GM12878 (cell line): Measurements from ENCODE around the gene RRAGB. TPM values are rescaled to one million over a fixed set of nuclear protein-coding genes. Genes with fewer than 3 reads are reported as not detected.

Source experiments
- ATF3 ChIP-seq: IDR thresholded peaks from 2 replicates; pipeline ENCODE4 v1.6.1; 2011; ENCODE audit warnings: low read depth, mild to moderate bottlenecking, low read length, moderate library complexity, borderline replicate concordance; ENCODE audit errors: extremely low read depth
- CREB1 ChIP-seq: IDR thresholded peaks from 2 replicates; pipeline ENCODE4 v1.6.1; 2012; ENCODE audit warnings: low read depth, mild to moderate bottlenecking, inconsistent platforms
- ETV6 ChIP-seq, 2 experiments: fragments of 450-650 bp in 1 of 2; IDR thresholded peaks in 1 of 2; conservative IDR thresholded peaks in 1 of 2; 2 replicates each; pipeline ENCODE4 v1.6.1; 2014; ENCODE audit warnings: antibody characterized with exemption in 1 of 2, borderline replicate concordance in 1 of 2, low read depth in 1 of 2, mild to moderate bottlenecking in 1 of 2, moderate library complexity in 1 of 2
- GABPA ChIP-seq: IDR thresholded peaks from 2 replicates; pipeline ENCODE4 v1.6.1; 2014; ENCODE audit warnings: antibody characterized with exemption, low read depth, mild to moderate bottlenecking, inconsistent platforms
- IKZF2 ChIP-seq, 2 experiments: fragments of 450-650 bp; IDR thresholded peaks; 2 replicates each; pipeline ENCODE4 v1.6.1; 2017; ENCODE audit warnings: mild to moderate bottlenecking in 2 of 2, moderate library complexity in 2 of 2
- MTA3 ChIP-seq: IDR thresholded peaks from 2 replicates; pipeline ENCODE4 v1.6.1; 2012; ENCODE audit warnings: low read length, inconsistent platforms, borderline replicate concordance
- NFYB ChIP-seq: IDR thresholded peaks from 2 replicates; pipeline ENCODE4 v1.6.1; 2011; ENCODE audit warnings: low read depth, mild to moderate bottlenecking, low read length, improper control_type of control experiment, moderate library complexity; ENCODE audit not compliant: insufficient read depth
- PML ChIP-seq: IDR thresholded peaks from 2 replicates; pipeline ENCODE4 v1.6.1; 2012; ENCODE audit warnings: low read length, inconsistent platforms
- RAD21 ChIP-seq: IDR thresholded peaks from 2 replicates; pipeline ENCODE4 v1.6.1; 2011; ENCODE audit warnings: mild to moderate bottlenecking, low read depth, low read length, moderate library complexity; ENCODE audit not compliant: insufficient read depth
- SMC3 ChIP-seq: IDR thresholded peaks from 2 replicates; pipeline ENCODE4 v1.6.1; 2011; ENCODE audit warnings: low read length, improper control_type of control experiment, borderline replicate concordance
- SUZ12 ChIP-seq: fragments of 200-600 bp; sonication (generic); IDR thresholded peaks from one replicate; pipeline ENCODE4 v1.6.1; 2018; ENCODE audit warnings: antibody characterized with exemption, mild to moderate bottlenecking; ENCODE audit not compliant: unreplicated experiment
- TBL1XR1 ChIP-seq: IDR thresholded peaks from 2 replicates; pipeline ENCODE4 v1.6.1; 2012; ENCODE audit warnings: low read depth, low read length, improper control_type of control experiment
- ZNF687 ChIP-seq: fragments of 450-650 bp; IDR thresholded peaks from 2 replicates; pipeline ENCODE4 v1.6.1; 2017; ENCODE audit warnings: mild to moderate bottlenecking, moderate library complexity
- polyA plus RNA-seq, 11 experiments: library from polyadenylated mRNA; depleted of rRNA in 4 of 11; unstranded in 6 of 11; stranded (reverse) in 5 of 11; fragments of >200 nt; fragmentation: Nextera tagmentation in 4 of 11; fragmentation: Illumina TruSeq in 1 of 11; extraction: Ambion mirVana in 4 of 11; extraction: Trizol in 1 of 11; gene quantifications; 1 replicate in 1 of 11; 2 replicates in 10 of 11; pipeline versions ENCODE4 v1.2.1 to v1.2.3, GENCODE V29; 2011 to 2016; ENCODE audit warnings: inconsistent platforms in 2 of 11, missing spikeins in 2 of 11, low read depth in 1 of 11
- total RNA-seq, 4 experiments: library from RNA; depleted of rRNA in 3 of 4; stranded (reverse); fragments of >200 nt in 3 of 4; fragmentation: Illumina TruSeq in 1 of 4; extraction: Trizol in 1 of 4; gene quantifications; 2 replicates each; pipeline versions ENCODE4 v1.2.1 to v1.2.3, GENCODE V29; 2013 to 2021
- TF ChIP-seq, protein P1 (sequence below): fragments of 450-650 bp; IDR thresholded peaks from 2 replicates; pipeline ENCODE4 v1.6.1; 2016; ENCODE audit warnings: mild to moderate bottlenecking
- TF ChIP-seq, protein P2 (sequence below): IDR thresholded peaks from 2 replicates; pipeline ENCODE4 v1.6.1; 2012; ENCODE audit warnings: low read depth, low read length, improper control_type of control experiment
- TF ChIP-seq, protein P3 (sequence below): IDR thresholded peaks from 2 replicates; pipeline ENCODE4 v1.6.1; 2011; ENCODE audit warnings: borderline replicate concordance, low read depth, mild to moderate bottlenecking, moderate library complexity, low read length; ENCODE audit not compliant: insufficient read depth, poor library complexity, severe bottlenecking
- TF ChIP-seq, protein P4 (sequence below): fragments of 450-650 bp; IDR thresholded peaks from 2 replicates; pipeline ENCODE4 v1.6.1; 2017; ENCODE audit warnings: borderline replicate concordance

RRAGB gene
- total and polyA plus RNA-seq, 10 of the 15 experiments (the other 5 are each of a cell fraction or from before 2014, with no cell fraction given) = 8.2 to 30.8 (median 12.0) TPM

- TF ChIP-seq, protein P1, sequence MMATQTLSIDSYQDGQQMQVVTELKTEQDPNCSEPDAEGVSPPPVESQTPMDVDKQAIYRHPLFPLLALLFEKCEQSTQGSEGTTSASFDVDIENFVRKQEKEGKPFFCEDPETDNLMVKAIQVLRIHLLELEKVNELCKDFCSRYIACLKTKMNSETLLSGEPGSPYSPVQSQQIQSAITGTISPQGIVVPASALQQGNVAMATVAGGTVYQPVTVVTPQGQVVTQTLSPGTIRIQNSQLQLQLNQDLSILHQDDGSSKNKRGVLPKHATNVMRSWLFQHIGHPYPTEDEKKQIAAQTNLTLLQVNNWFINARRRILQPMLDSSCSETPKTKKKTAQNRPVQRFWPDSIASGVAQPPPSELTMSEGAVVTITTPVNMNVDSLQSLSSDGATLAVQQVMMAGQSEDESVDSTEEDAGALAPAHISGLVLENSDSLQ = peak; percentile 90
- no peak; the same call in 1 of the 2 replicates for TF ChIP-seq ZNF687
- TF ChIP-seq ATF3 = peak; percentile 90; the same call in 1 of the 2 replicates
- TF ChIP-seq TBL1XR1 = peak; percentile 12; the same call in 1 of the 2 replicates
- peak; percentile 46; the same call in 1 of the 2 replicates for TF ChIP-seq NFYB
- TF ChIP-seq CREB1 = no peak
- 0 out of 4 replicates have a peak, but pooled peaks of 1 of the 2 experiments have one; percentile 31 for TF ChIP-seq ETV6 (conservative IDR thresholded peaks at IDR 0.05 in 1 of 2, IDR thresholded peaks at IDR 0.05 in 1 of 2; ENCODE audit: borderline replicate concordance in 1 of 2, low read depth in 1 of 2)
- no peak for TF ChIP-seq MTA3
- TF ChIP-seq, protein P2, sequence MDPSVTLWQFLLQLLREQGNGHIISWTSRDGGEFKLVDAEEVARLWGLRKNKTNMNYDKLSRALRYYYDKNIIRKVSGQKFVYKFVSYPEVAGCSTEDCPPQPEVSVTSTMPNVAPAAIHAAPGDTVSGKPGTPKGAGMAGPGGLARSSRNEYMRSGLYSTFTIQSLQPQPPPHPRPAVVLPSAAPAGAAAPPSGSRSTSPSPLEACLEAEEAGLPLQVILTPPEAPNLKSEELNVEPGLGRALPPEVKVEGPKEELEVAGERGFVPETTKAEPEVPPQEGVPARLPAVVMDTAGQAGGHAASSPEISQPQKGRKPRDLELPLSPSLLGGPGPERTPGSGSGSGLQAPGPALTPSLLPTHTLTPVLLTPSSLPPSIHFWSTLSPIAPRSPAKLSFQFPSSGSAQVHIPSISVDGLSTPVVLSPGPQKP = no peak
- TF ChIP-seq, protein P3, sequence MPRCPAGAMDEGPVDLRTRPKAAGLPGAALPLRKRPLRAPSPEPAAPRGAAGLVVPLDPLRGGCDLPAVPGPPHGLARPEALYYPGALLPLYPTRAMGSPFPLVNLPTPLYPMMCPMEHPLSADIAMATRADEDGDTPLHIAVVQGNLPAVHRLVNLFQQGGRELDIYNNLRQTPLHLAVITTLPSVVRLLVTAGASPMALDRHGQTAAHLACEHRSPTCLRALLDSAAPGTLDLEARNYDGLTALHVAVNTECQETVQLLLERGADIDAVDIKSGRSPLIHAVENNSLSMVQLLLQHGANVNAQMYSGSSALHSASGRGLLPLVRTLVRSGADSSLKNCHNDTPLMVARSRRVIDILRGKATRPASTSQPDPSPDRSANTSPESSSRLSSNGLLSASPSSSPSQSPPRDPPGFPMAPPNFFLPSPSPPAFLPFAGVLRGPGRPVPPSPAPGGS = no peak
- no peak for TF ChIP-seq SUZ12
- no peak for TF ChIP-seq GABPA
- peak; percentile 35; the same call in 1 of the 2 replicates for TF ChIP-seq PML
- peak in 1 of 2 experiments; percentile 38; a peak in 1 of 4 replicates for TF ChIP-seq IKZF2 (IDR thresholded peaks at IDR 0.05)
- peak; percentile 29; the same call in 1 of the 2 replicates for TF ChIP-seq SMC3
- TF ChIP-seq RAD21 = peak; percentile 56
- TF ChIP-seq, protein P4, sequence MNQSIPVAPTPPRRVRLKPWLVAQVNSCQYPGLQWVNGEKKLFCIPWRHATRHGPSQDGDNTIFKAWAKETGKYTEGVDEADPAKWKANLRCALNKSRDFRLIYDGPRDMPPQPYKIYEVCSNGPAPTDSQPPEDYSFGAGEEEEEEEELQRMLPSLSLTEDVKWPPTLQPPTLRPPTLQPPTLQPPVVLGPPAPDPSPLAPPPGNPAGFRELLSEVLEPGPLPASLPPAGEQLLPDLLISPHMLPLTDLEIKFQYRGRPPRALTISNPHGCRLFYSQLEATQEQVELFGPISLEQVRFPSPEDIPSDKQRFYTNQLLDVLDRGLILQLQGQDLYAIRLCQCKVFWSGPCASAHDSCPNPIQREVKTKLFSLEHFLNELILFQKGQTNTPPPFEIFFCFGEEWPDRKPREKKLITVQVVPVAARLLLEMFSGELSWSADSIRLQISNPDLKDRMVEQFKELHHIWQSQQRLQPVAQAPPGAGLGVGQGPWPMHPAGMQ = no peak
These were observed at the start of gene RRAGB (continued) for GRCh38 chrX:55717521-55718497.
